ENCODE results near the gene NLGN1. TPM values are rescaled to one million over a fixed set of nuclear protein-coding genes. Genes with fewer than 3 reads are reported as not detected.

NLGN1 gene
- total RNA-seq, 1 experiment from 2014 or later = 0.85 TPM

GRCh38 chr3:174253940-174254339, 856.4 kb downstream of the NLGN1 start:
- Histone ChIP-seq H3K27me3 (ENCODE audit: control insufficient read depth, insufficient read depth, low read length) (no peaks in the 10 kb centered on the region), H3K27ac (ENCODE audit: low read length) (no peak overlapping the region), H3K9me3 (ENCODE audit: control insufficient read depth, insufficient read depth, low read depth, low read length) (no peaks in the 10 kb centered on the region), H3K36me3 (ENCODE audit: control insufficient read depth, insufficient read depth, low read length) (no peaks in the 10 kb centered on the region), H3K4me3 (ENCODE audit: low read depth in 2 of 2, low read length in 2 of 2) (no peak overlapping the region), H3K4me1 (ENCODE audit: control insufficient read depth, insufficient read depth, low read length) (no peaks in the 10 kb centered on the region)
- no peak for ATAC-seq
- BruUV-seq (replicated peaks) = no TSS peak
- ChIA-PET POLR2A (no interaction called here), CTCF (no interaction called here)
- TF ChIP-seq POLR2AphosphoS5 (IDR thresholded peaks at IDR 0.05; ENCODE audit: low read depth, low read length) (no peak), TCF7L2 (IDR thresholded peaks at IDR 0.05; ENCODE audit: low read depth, low read length) (no peak), REST (IDR thresholded peaks at IDR 0.05; ENCODE audit: insufficient read depth in 1 of 2, low read depth in 2 of 2, low read length in 1 of 2) (no peak), CTCF (IDR thresholded peaks at IDR 0.05) (no peak), SIN3A (IDR thresholded peaks at IDR 0.05; ENCODE audit: borderline replicate concordance, insufficient read depth, low read depth, low read length) (no peak)
- no peak for DNase-seq (ENCODE audit: low read depth, low spot score)
- intact Hi-C loops (cut with micrococcal nuclease; ENCODE audit: unreplicated experiment) = no loop called here
- in situ Hi-C loops (cut with HindIII; ENCODE audit: low pct_unique_long_range_greater_than_20kb, low sequenced_read_pairs) = no loop called here

GRCh38 chr3:174255454-174255853, 857.9 kb downstream of the NLGN1 start:
- no peaks in the 10 kb centered on the region for H3K4me1 ChIP-seq (ENCODE audit: control insufficient read depth, insufficient read depth, low read length)
- H3K27me3 ChIP-seq (ENCODE audit: control insufficient read depth, insufficient read depth, low read length) = no peaks in the 10 kb centered on the region
- POLR2A ChIA-PET = no interaction called here
- in situ Hi-C loops (cut with HindIII; ENCODE audit: low pct_unique_long_range_greater_than_20kb, low sequenced_read_pairs) = no loop called here
- CTCF ChIA-PET = no interaction called here
- BruUV-seq (replicated peaks) = no TSS peak
- TF ChIP-seq SIN3A (IDR thresholded peaks at IDR 0.05; ENCODE audit: borderline replicate concordance, insufficient read depth, low read depth, low read length) = no peak
- no peak overlapping the region for H3K4me3 ChIP-seq (ENCODE audit: low read depth in 2 of 2, low read length in 2 of 2)
- ATAC-seq (no peak), DNase-seq (ENCODE audit: low read depth, low spot score) (no peak)
- no peaks in the 10 kb centered on the region for H3K36me3 ChIP-seq (ENCODE audit: control insufficient read depth, insufficient read depth, low read length)
- intact Hi-C loops (cut with micrococcal nuclease; ENCODE audit: unreplicated experiment) = no loop called here
- H3K27ac ChIP-seq (ENCODE audit: low read length) = no peak overlapping the region
- no peaks in the 10 kb centered on the region for H3K9me3 ChIP-seq (ENCODE audit: control insufficient read depth, insufficient read depth, low read depth, low read length)

GRCh38 chr3:174266476-174266875, 868.9 kb downstream of the NLGN1 start:
- ATAC-seq (no peak), DNase-seq (ENCODE audit: low read depth, low spot score) (no peak)
- Histone ChIP-seq H3K4me3 (ENCODE audit: low read depth in 2 of 2, low read length in 2 of 2) (no peak overlapping the region), H3K9me3 (ENCODE audit: control insufficient read depth, insufficient read depth, low read depth, low read length) (no peaks in the 10 kb centered on the region), H3K27me3 (ENCODE audit: control insufficient read depth, insufficient read depth, low read length) (no peaks in the 10 kb centered on the region), H3K27ac (ENCODE audit: low read length) (no peak overlapping the region), H3K36me3 (ENCODE audit: control insufficient read depth, insufficient read depth, low read length) (no peaks in the 10 kb centered on the region), H3K4me1 (ENCODE audit: control insufficient read depth, insufficient read depth, low read length) (no peaks in the 10 kb centered on the region)
- POLR2A ChIA-PET = no interaction called here
- intact Hi-C loops (cut with micrococcal nuclease; ENCODE audit: unreplicated experiment) (no loop called here), in situ Hi-C loops (cut with HindIII; ENCODE audit: low pct_unique_long_range_greater_than_20kb, low sequenced_read_pairs) (no loop called here)
- BruUV-seq (replicated peaks) = no TSS peak
- TF ChIP-seq CTCF (IDR thresholded peaks at IDR 0.05) = no peak
- TF ChIP-seq POLR2AphosphoS5 (IDR thresholded peaks at IDR 0.05; ENCODE audit: low read depth, low read length) = no peak
- TF ChIP-seq REST (IDR thresholded peaks at IDR 0.05; ENCODE audit: insufficient read depth in 1 of 2, low read depth in 2 of 2, low read length in 1 of 2) = no peak
- no peak for TF ChIP-seq SIN3A (IDR thresholded peaks at IDR 0.05; ENCODE audit: borderline replicate concordance, insufficient read depth, low read depth, low read length)
- no peak for TF ChIP-seq TCF7L2 (IDR thresholded peaks at IDR 0.05; ENCODE audit: low read depth, low read length)
- CTCF ChIA-PET = no interaction called here

Measured in Panc1 (cell line).